ENCODE measurements around the gene GALNT1.

GRCh38 chr18:35585608-35586007 lies 4.1 kb downstream of the GALNT1 start:
- TF ChIP-seq POLR2A (IDR thresholded peaks at IDR 0.05) (no peak), POLR2AphosphoS5 (IDR thresholded peaks at IDR 0.05) (no peak)
- TF ChIP-seq, protein P1, sequence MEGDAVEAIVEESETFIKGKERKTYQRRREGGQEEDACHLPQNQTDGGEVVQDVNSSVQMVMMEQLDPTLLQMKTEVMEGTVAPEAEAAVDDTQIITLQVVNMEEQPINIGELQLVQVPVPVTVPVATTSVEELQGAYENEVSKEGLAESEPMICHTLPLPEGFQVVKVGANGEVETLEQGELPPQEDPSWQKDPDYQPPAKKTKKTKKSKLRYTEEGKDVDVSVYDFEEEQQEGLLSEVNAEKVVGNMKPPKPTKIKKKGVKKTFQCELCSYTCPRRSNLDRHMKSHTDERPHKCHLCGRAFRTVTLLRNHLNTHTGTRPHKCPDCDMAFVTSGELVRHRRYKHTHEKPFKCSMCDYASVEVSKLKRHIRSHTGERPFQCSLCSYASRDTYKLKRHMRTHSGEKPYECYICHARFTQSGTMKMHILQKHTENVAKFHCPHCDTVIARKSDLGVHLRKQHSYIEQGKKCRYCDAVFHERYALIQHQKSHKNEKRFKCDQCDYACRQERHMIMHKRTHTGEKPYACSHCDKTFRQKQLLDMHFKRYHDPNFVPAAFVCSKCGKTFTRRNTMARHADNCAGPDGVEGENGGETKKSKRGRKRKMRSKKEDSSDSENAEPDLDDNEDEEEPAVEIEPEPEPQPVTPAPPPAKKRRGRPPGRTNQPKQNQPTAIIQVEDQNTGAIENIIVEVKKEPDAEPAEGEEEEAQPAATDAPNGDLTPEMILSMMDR (IDR thresholded peaks at IDR 0.05), result no peak

All from gastroesophageal sphincter (tissue), 3 donors.